DOHH2 (cell line): ENCODE measurements around the gene ENOPH1.

Experiments used
- CTCF ChIP-seq: fragments of 200-600 bp; sonication (generic); IDR thresholded peaks from one replicate; pipeline ENCODE4 v1.5.1; 2014; ENCODE audit warnings: antibody characterized with exemption, mild to moderate bottlenecking, low read depth, low read length; ENCODE audit not compliant: poor library complexity, severe bottlenecking
- EZH2phosphoT487 ChIP-seq: fragments of 200-600 bp; sonication (generic); IDR thresholded peaks from 2 replicates; pipeline ENCODE4 v1.6.1; 2017; ENCODE audit warnings: borderline replicate concordance, mild to moderate bottlenecking, antibody characterized with exemption, low read length, moderate library complexity, mixed read lengths

- TF ChIP-seq CTCF = no peak
- no peak for TF ChIP-seq EZH2phosphoT487
These were observed 26.9 kb downstream of the ENOPH1 start for GRCh38 chr4:82457266-82457665.
